Upper lobe of left lung (tissue), 6 donors: Measurements from ENCODE around the gene DHRS1. TPM values are rescaled to one million over a fixed set of nuclear protein-coding genes. Genes with fewer than 3 reads are reported as not detected.
A peak's percentile ranks its signal among the peaks of the same experiment; 100 is the strongest.

Experiments
- ATAC-seq, 2 donors: fragments of 200-7000 bp; cut with Tn5 transposase; one replicate each; pipeline ENCODE4 v1.9.1; 2022; ENCODE audit warnings: mild to moderate bottlenecking in 2 of 2, moderate library complexity in 2 of 2; ENCODE audit not compliant: low FRiP score in 2 of 2
- DNase-seq, 2 donors: peaks; one replicate each; pipeline ENCODE4 v3.0.0-alpha.2; 2019 to 2020
- H3K27ac ChIP-seq, 4 donors: fragments of 200-600 bp; sonication (generic); one replicate each; pipeline ENCODE4 v1.5.1; 2016 to 2019
- H3K27me3 ChIP-seq, 4 donors: fragments of 200-600 bp; sonication (generic); one replicate each; pipeline ENCODE4 v1.5.1; 2017 to 2019
- H3K36me3 ChIP-seq, 4 donors: fragments of 200-600 bp; sonication (generic); one replicate each; pipeline ENCODE4 v1.5.1; 2016 to 2019
- H3K4me1 ChIP-seq, 4 donors: fragments of 200-600 bp; sonication (generic); one replicate each; pipeline ENCODE4 v1.5.1; 2018 to 2019
- H3K4me3 ChIP-seq, 4 donors: fragments of 200-600 bp; sonication (generic); one replicate each; pipeline ENCODE4 v1.5.1; 2017 to 2019; ENCODE audit warnings: mild to moderate bottlenecking in 2 of 4, moderate library complexity in 1 of 4
- H3K9me3 ChIP-seq, 4 donors: fragments of 200-600 bp; sonication (generic); one replicate each; pipeline ENCODE4 v1.5.1; 2018 to 2019
- CTCF ChIP-seq, 6 experiments: fragments of 450-650 bp in 4 of 6; fragments of 200-600 bp in 2 of 6; sonication (generic) in 2 of 6; IDR thresholded peaks; one replicate each; pipeline ENCODE4 v1.5.1; 2016 to 2019; ENCODE audit warnings: antibody characterized with exemption in 6 of 6
- EP300 ChIP-seq, 4 donors: sonication (generic); formaldehyde crosslinking; IDR thresholded peaks; one replicate each; pipeline ENCODE4 v1.5.1; 2017; ENCODE audit warnings: antibody characterized with exemption in 4 of 4, control low read depth in 2 of 4
- POLR2A ChIP-seq, 4 donors: fragments of 450-650 bp; IDR thresholded peaks; one replicate each; pipeline ENCODE4 v1.5.1; 2016 to 2017; ENCODE audit warnings: antibody characterized with exemption in 4 of 4, mild to moderate bottlenecking in 2 of 4
- POLR2AphosphoS5 ChIP-seq, 2 donors: sonication (generic); formaldehyde crosslinking; IDR thresholded peaks; one replicate each; pipeline ENCODE4 v1.5.1; 2017; ENCODE audit warnings: antibody characterized with exemption in 2 of 2
- WGBS, 2 donors: methylation state at CpG; one replicate each; pipeline ENCODE4 v1.1.5; 2017 to 2018; 5-methylcytosine and 5-hydroxymethylcytosine counted together
- total RNA-seq, 6 donors: library from RNA; depleted of rRNA in 4 of 6; stranded (reverse); fragments of >200 nt in 4 of 6; gene quantifications; one replicate each; pipeline versions ENCODE4 v1.1.0 to v1.2.1, GENCODE V29; 2016 to 2021
- donor health status: DM: no; HTN: no; CAD: no; lungs with moderate emphysema.
- donor health status: DM: no; HTN: yes; CAD: no; lungs with severe emphysema.

DHRS1 gene
- total RNA-seq, 6 donors from 2014 or later = 23.0 to 60.3 (median 32.8) TPM

GRCh38 chr14:24337824-24338175, 38.2 kb upstream of the DHRS1 start:
- Histone ChIP-seq H3K4me3 (no peak overlapping the region), H3K27ac (no peak overlapping the region), H3K36me3 (peaks cover 0 to 11% (median 3%) of the 10 kb centered on the region in 4 donors), H3K27me3 (peaks cover 0 to 8% (median 0%) of the 10 kb centered on the region in 4 donors), H3K4me1 (peaks cover 43 to 64% (median 45%) of the 10 kb centered on the region in 4 donors), H3K9me3 (no peaks in the 10 kb centered on the region)
- ATAC-seq (no peak), DNase-seq (peak in 1 of 2 donors; percentile 28)
- 90 to 95% methylated on average over 8 of the region's 8 CpGs for WGBS, 2 donors
- TF ChIP-seq POLR2A (IDR thresholded peaks at IDR 0.05) = no peak
- TF ChIP-seq EP300 (IDR thresholded peaks at IDR 0.05) = no peak
- no peak for TF ChIP-seq CTCF (IDR thresholded peaks at IDR 0.05)
- TF ChIP-seq POLR2AphosphoS5 (IDR thresholded peaks at IDR 0.05) = no peak

- H3K27ac ChIP-seq = peak overlapping the region in 1 of 4 donors; percentile 89
- peaks cover 0 to 11% (median 3%) of the 10 kb centered on the region in 4 donors for H3K36me3 ChIP-seq
- 89 to 93% methylated on average over 4 to 7 of the region's 7 CpGs for WGBS, 2 donors
- H3K9me3 ChIP-seq = no peaks in the 10 kb centered on the region
- no peak overlapping the region for H3K4me3 ChIP-seq
- peaks cover 48 to 69% (median 51%) of the 10 kb centered on the region in 4 donors for H3K4me1 ChIP-seq
- H3K27me3 ChIP-seq = peaks cover 0 to 8% (median 0%) of the 10 kb centered on the region in 4 donors
- ATAC-seq = no peak
- no peak for DNase-seq
- TF ChIP-seq CTCF (IDR thresholded peaks at IDR 0.05) (no peak), POLR2A (IDR thresholded peaks at IDR 0.05) (no peak), POLR2AphosphoS5 (IDR thresholded peaks at IDR 0.05) (no peak), EP300 (IDR thresholded peaks at IDR 0.05) (no peak)
These were observed 37.7 kb upstream of the DHRS1 start for GRCh38 chr14:24337144-24337823.

- Histone ChIP-seq H3K4me1 (peaks cover 54 to 78% (median 56%) of the 10 kb centered on the region in 4 donors), H3K36me3 (peaks cover 0 to 11% (median 3%) of the 10 kb centered on the region in 4 donors), H3K4me3 (peak overlapping the region in 3 of 4 donors; percentile 50 to 55 (median 53)), H3K9me3 (no peaks in the 10 kb centered on the region), H3K27me3 (peaks cover 0 to 8% (median 0%) of the 10 kb centered on the region in 4 donors), H3K27ac (peak overlapping the region; percentile 64 to 89 (median 86))
- WGBS, 2 donors = 70 to 75% methylated on average over 12 of the region's 12 CpGs
- ATAC-seq (no peak), DNase-seq (no peak)
- TF ChIP-seq POLR2A (IDR thresholded peaks at IDR 0.05) = no peak
- peak in 2 of 4 donors; percentile 13 to 24 for TF ChIP-seq EP300 (IDR thresholded peaks at IDR 0.05)
- peak in 1 of 2 donors; percentile 51 for TF ChIP-seq POLR2AphosphoS5 (IDR thresholded peaks at IDR 0.05)
These were observed 36.0 kb upstream of the DHRS1 start for GRCh38 chr14:24335461-24336171.

- ATAC-seq = peak in 1 of 2 donors; percentile 25
- peaks cover 52 to 78% (median 61%) of the 10 kb centered on the region in 4 donors for H3K4me1 ChIP-seq
- H3K4me3 ChIP-seq = peak within 1 kb of the TSS; percentile 6 to 55 (median 52)
- H3K9me3 ChIP-seq = no peaks in the 10 kb centered on the region
- TF ChIP-seq POLR2AphosphoS5 (IDR thresholded peaks at IDR 0.05) (peak; percentile 62 to 79), POLR2A (IDR thresholded peaks at IDR 0.05) (peak in 3 of 4 donors; percentile 34 to 58 (median 56)), EP300 (IDR thresholded peaks at IDR 0.05) (no peak), CTCF (IDR thresholded peaks at IDR 0.05) (no peak)
- DNase-seq = peak in 1 of 2 donors; percentile 89
- H3K27ac ChIP-seq = peak within 1 kb of the TSS; percentile 64 to 89 (median 86)
- peaks cover 0 to 11% (median 3%) of the 10 kb centered on the region in 4 donors for H3K36me3 ChIP-seq
- H3K27me3 ChIP-seq = peaks cover 0 to 8% (median 0%) of the 10 kb centered on the region in 4 donors
- WGBS, 2 donors = 7 to 20% methylated on average over 17 to 55 of the region's 65 CpGs
These were observed 35.1 kb upstream of the DHRS1 start, which contains the start of gene ADCY4 for GRCh38 chr14:24334431-24335291. Gene ADCY4, minus strand, starts transcription at chr14:24335071. Its CDS starts 419 bp downstream, at chr14:24334652.
